NT2/D1 (cell line): Measurements from ENCODE around the gene PKNOX2.

Source experiments
- DNase-seq: peaks from one replicate; pipeline ENCODE4 v3.0.0-alpha.2; 2011; ENCODE audit warnings: low read depth, low spot score
- H3K27me3 ChIP-seq: 2 replicates; pipeline ENCODE4 v1.6.0; 2011; ENCODE audit warnings: mild to moderate bottlenecking; ENCODE audit not compliant: insufficient read length, insufficient read depth
- H3K36me3 ChIP-seq: 2 replicates; pipeline ENCODE4 v1.6.1; 2011; ENCODE audit warnings: mild to moderate bottlenecking, low read length, mixed read lengths; ENCODE audit not compliant: insufficient read depth, insufficient read length
- H3K4me1 ChIP-seq: 2 replicates; pipeline ENCODE4 v1.5.1; 2011; ENCODE audit not compliant: insufficient read depth, insufficient read length
- H3K4me3 ChIP-seq: 2 replicates; pipeline ENCODE4 v1.5.1; 2011; ENCODE audit warnings: low read depth; ENCODE audit not compliant: insufficient read length
- H3K9ac ChIP-seq: 2 replicates; pipeline ENCODE4 v1.6.0; 2011; ENCODE audit warnings: low read depth; ENCODE audit not compliant: insufficient read length
- H3K9me3 ChIP-seq: 2 replicates; pipeline ENCODE4 v1.5.1; 2011; ENCODE audit warnings: mild to moderate bottlenecking, low read length; ENCODE audit not compliant: insufficient read depth
- SUZ12 ChIP-seq: IDR thresholded peaks from 2 replicates; pipeline ENCODE4 v1.6.1; 2011; ENCODE audit not compliant: insufficient read length, insufficient read depth; ENCODE audit errors: extremely low read depth
- YY1 ChIP-seq: IDR thresholded peaks from 2 replicates; pipeline ENCODE4 v1.6.1; 2011; ENCODE audit not compliant: insufficient read length, insufficient read depth
- ZNF274 ChIP-seq: IDR thresholded peaks from 2 replicates; pipeline ENCODE4 v1.6.1; 2011; ENCODE audit warnings: mild to moderate bottlenecking, low read depth, low read length

The PKNOX2 gene

GRCh38 chr11:125179346-125179745 is 14.8 kb downstream of the PKNOX2 start:
- DNase-seq = no peak
- no peaks in the 10 kb centered on the region for H3K9me3 ChIP-seq
- no peaks in the 10 kb centered on the region for H3K27me3 ChIP-seq
- H3K36me3 ChIP-seq = peaks cover 1% of the 10 kb centered on the region
- peaks cover 17% of the 10 kb centered on the region for H3K4me1 ChIP-seq
- H3K4me3 ChIP-seq = no peak overlapping the region
- TF ChIP-seq YY1 (no peak), SUZ12 (no peak), ZNF274 (no peak)
- H3K9ac ChIP-seq = no peak overlapping the region

GRCh38 chr11:125179895-125180294 is 15.3 kb downstream of the PKNOX2 start:
- peak overlapping the region; percentile 39 for H3K9ac ChIP-seq
- DNase-seq = no peak
- H3K36me3 ChIP-seq = peaks cover 6% of the 10 kb centered on the region
- no peak overlapping the region for H3K4me3 ChIP-seq
- TF ChIP-seq SUZ12 (no peak), YY1 (no peak), ZNF274 (no peak)
- peaks cover 17% of the 10 kb centered on the region for H3K4me1 ChIP-seq
- H3K9me3 ChIP-seq = no peaks in the 10 kb centered on the region
- H3K27me3 ChIP-seq = no peaks in the 10 kb centered on the region

- DNase-seq = no peak
- Histone ChIP-seq H3K4me3 (no peak overlapping the region), H3K9me3 (no peaks in the 10 kb centered on the region), H3K27me3 (no peaks in the 10 kb centered on the region), H3K9ac (no peak overlapping the region), H3K36me3 (peaks cover 7% of the 10 kb centered on the region), H3K4me1 (peaks cover 17% of the 10 kb centered on the region)
- no peak for TF ChIP-seq YY1
- no peak for TF ChIP-seq SUZ12
- TF ChIP-seq ZNF274 = no peak
Measured at GRCh38 chr11:125180413-125181305, 16.1 kb downstream of the PKNOX2 start.

GRCh38 chr11:125182573-125182972 is 18.0 kb downstream of the PKNOX2 start:
- no peaks in the 10 kb centered on the region for H3K27me3 ChIP-seq
- H3K9me3 ChIP-seq = peaks cover 12% of the 10 kb centered on the region
- DNase-seq = no peak
- peaks cover 7% of the 10 kb centered on the region for H3K36me3 ChIP-seq
- peaks cover 10% of the 10 kb centered on the region for H3K4me1 ChIP-seq
- no peak overlapping the region for H3K4me3 ChIP-seq
- TF ChIP-seq SUZ12 (no peak), ZNF274 (no peak), YY1 (no peak)
- no peak overlapping the region for H3K9ac ChIP-seq

- no peak overlapping the region for H3K9ac ChIP-seq
- no peaks in the 10 kb centered on the region for H3K27me3 ChIP-seq
- DNase-seq = no peak
- H3K36me3 ChIP-seq = peaks cover 7% of the 10 kb centered on the region
- H3K4me1 ChIP-seq = peaks cover 10% of the 10 kb centered on the region
- peaks cover 12% of the 10 kb centered on the region for H3K9me3 ChIP-seq
- H3K4me3 ChIP-seq = no peak overlapping the region
- TF ChIP-seq ZNF274 = no peak
- no peak for TF ChIP-seq YY1
- TF ChIP-seq SUZ12 = no peak
Measured at GRCh38 chr11:125183641-125184040, 19.1 kb downstream of the PKNOX2 start.

GRCh38 chr11:125188021-125188420 is 23.5 kb downstream of the PKNOX2 start:
- Histone ChIP-seq H3K4me3 (no peak overlapping the region), H3K9ac (no peak overlapping the region), H3K27me3 (no peaks in the 10 kb centered on the region), H3K4me1 (no peaks in the 10 kb centered on the region), H3K9me3 (peaks cover 12% of the 10 kb centered on the region), H3K36me3 (peaks cover 10% of the 10 kb centered on the region)
- no peak for TF ChIP-seq ZNF274
- TF ChIP-seq YY1 = no peak
- TF ChIP-seq SUZ12 = no peak
- DNase-seq = no peak

GRCh38 chr11:125190566-125190965 is 26.0 kb downstream of the PKNOX2 start:
- Histone ChIP-seq H3K9ac (peak overlapping the region; percentile 18), H3K4me3 (no peak overlapping the region), H3K4me1 (no peaks in the 10 kb centered on the region), H3K27me3 (no peaks in the 10 kb centered on the region), H3K36me3 (peaks cover 6% of the 10 kb centered on the region), H3K9me3 (peaks cover 12% of the 10 kb centered on the region)
- TF ChIP-seq YY1 (no peak), SUZ12 (no peak), ZNF274 (no peak)
- DNase-seq = no peak
